ENCODE measurements around the gene MIPOL1.
"Not testable (repeated sequence)": the region's sequence is repeated elsewhere in the genome, so short reads cannot be mapped to it uniquely, and the experiment has no call there.

Gene MIPOL1

DNA sequence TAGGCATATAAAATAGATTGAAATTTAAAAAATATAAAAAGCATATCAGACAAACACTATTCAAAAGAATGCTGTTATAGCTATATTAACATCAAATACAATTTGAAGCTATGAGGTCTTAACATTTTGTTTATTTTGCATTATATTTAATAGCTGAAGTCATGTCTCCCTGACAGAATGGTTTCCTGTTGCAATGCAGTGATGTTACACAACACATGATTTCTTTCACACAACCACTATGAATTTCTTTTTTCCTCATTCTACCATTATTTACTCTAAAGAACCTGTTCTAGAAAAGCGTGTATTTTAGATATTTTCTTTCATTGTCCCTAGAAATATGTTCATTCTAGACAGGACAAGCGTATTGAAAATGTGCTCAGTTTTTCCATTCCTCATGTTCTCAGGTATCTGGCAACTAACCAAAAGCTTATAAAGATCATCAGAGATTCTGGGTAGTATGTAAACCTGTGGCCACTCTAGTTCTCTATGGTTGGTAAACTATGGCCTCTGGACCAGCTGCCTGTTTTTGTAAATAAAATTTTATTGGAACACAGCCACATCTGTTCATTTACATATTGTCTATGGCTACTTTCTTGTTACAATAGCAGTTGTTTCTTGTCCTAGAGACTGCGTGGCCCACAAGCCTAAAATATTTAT lies 213.5 kb downstream of the MIPOL1 start:
- DNase-seq = no peak

DNA sequence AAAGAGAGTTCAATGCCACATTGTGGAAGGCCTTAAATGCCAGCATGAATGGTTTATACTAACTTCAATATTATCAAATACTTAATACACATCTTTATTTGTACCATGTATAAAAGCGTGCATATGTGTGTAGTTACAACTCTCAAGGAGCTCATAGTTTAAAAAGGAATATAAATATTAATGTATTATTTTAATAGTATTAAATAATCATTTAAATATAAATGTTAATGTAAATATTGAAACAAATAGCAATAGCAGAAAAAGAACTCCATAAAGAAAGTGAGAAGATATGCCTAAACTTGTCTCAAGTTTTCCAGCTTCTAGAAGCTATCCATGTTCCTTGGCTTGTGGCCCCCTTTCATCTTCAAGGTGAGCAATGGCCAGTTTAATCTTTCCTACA lies 215.3 kb downstream of the MIPOL1 start:
- DNase-seq = no peak

DNA sequence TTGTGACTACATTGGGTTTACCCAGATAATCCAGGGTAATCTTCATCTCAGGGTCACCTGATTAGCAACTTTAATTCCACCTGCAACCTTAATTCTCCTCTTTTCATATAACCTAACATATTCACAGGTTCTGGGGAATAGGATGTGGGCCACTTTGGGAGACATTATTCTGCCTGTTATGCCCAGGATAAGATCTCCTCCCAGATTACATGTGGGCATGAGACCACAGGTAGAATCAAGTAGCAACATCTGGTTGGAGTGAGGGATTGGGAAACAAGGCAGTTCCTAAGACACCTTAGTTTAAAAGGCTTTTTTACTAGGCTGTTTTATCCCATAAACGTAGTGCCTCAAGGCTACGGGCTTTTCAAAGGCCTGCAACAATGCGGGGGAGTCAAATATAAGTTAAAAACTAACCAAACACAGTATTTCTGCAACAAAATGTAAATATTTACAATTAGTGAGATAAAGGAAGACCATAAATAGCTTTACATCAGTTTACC lies 215.8 kb downstream of the MIPOL1 start:
- no peak for DNase-seq

DNA sequence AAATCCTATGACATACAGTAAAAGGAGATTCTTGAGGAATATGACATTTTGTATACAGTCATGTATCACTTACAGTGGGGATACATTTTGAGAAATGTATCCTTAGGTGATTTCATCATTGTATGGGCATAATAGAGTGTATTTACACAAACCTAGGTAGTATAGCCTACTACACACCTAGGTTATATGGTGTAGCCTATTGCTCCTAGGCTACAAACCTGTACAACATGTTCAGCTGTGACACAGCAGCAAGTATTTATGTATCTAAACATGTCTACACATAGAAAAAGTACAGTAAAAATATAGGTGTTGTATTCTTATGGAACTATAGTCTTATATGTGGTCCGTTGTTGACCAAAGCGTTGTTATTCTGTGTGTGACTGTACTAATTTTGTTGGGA lies 218.5 kb downstream of the MIPOL1 start:
- no peak for DNase-seq

DNA sequence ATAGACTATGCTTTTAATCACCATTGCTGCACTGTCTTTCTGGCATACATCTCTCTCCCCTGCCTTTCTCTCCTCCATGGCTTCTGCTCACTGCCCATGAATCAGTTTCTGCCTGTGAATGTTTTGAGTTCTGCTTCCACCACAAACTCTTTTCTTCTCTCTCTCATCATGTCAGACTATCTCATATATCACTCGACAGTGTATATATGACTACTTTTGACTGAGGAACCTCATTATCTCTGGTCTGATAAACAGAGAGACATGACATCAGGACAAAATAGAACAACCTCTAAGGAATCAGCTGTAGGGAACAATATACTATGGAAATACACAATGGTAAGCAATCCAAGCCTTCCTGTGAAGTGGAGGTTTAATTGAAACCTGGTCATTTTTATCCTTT lies 219.4 kb downstream of the MIPOL1 start:
- DNase-seq = no peak

DNA sequence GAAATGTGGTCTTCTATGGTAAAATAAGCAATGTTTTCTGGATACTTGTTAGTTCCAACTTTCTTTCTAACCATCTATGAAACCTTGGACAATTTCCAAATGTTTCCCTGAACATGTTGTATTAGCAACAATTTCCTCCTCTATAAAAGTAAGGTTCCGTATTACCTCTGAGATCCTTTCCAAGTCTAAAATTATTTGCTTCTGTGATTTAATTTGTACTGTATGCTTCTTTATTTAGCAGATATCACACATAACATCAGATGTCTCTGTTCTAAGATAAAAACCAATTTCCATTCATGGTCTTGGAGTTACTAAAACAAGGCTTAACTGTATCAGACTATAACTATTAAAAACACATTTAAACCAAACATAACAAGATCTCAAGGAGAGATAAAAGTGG lies 220.1 kb downstream of the MIPOL1 start:
- no peak for DNase-seq

DNA sequence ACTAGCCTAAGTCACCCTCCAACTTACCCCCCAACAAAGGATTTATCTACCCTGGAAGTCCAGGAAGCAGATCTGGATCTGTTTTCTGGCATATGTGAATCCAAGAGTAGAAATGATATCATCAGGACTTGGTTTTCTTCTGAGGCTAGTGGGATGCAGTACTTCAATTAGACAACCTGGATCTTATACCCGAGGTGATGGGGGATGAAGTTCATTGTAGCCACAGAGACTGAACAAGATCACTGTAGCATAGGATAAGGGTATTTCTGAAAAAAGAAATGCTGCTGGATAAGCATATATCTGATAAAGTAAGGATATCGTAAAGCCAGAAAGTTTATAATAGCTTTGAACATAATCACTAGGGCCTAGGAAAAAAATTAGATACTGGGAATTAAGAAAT lies 222.9 kb downstream of the MIPOL1 start:
- DNase-seq = no peak

DNA sequence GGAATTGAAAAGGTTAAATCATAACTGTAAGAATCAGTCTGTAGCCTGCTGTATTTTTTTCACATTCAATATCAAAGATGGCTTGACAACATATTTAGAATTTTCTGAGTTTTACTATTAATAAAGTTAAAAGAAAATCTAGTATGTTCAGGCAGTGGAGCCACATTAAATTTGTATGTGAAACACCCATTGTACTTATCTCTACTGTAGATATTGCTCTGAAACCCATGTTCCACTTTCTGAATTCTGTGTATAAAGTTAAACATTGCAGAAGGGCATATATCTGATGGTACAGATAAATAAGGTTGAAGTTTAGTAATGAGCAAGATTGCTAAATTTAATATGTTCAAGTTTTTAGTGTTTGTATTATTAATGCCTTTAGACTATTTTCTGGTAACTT lies 224.6 kb downstream of the MIPOL1 start:
- DNase-seq = no peak

DNA sequence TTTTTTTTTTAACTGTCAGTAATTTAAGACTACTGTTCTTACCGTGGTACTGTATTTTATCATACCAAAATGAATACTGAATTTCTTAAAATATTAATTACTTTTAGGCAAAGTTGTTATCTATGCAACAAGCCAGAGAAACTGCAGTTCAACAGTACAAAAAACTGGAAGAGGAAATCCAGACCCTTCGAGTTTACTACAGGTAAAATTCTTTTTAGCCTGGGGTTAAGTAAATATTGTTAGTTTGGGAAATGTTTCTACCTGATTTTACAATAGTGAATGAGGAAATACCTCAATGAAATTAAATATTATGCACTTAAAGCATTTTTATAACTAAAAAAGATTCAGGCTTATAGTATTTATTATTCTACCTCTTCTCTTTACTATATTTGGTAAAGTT lies 225.0 kb downstream of the MIPOL1 start:
- DNase-seq = no peak

DNA sequence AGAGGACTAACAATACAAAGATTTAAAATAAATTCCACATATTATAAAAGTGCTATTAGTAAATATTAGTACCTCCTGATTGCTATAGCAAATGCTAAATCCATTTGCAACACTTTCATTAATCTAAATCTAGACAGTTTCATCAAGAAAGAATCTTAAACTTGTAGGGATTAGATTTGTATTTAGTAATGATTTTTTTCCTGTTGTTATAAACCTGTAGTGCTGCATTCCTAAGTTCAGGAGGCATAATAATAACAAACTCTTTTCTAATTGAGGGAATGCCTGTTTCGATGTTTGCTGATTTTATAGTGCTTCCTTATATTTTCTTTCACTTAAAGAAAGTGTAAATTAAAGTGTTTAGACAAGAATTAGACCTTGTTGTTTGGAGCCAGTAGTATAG lies 231.2 kb downstream of the MIPOL1 start:
- no peak for DNase-seq

DNA sequence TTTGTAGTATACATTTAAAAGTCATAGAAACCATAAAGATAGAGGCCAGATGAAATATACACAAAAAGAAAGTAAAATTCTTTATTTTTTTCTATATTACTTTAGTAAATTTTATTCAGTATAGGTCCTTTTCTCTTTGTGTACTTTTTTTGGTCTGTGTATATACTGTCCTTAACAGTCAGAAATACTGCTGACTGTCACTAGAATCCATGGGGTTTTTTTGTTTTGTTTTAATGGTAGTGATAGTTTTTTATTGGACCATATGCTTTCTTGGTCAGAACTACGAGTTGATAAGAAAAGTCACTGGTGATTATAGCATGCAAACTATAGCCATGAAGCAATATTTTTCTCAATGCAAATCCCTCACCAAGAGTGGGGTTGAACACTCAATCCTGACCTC lies 231.9 kb downstream of the MIPOL1 start:
- no peak for DNase-seq

DNA sequence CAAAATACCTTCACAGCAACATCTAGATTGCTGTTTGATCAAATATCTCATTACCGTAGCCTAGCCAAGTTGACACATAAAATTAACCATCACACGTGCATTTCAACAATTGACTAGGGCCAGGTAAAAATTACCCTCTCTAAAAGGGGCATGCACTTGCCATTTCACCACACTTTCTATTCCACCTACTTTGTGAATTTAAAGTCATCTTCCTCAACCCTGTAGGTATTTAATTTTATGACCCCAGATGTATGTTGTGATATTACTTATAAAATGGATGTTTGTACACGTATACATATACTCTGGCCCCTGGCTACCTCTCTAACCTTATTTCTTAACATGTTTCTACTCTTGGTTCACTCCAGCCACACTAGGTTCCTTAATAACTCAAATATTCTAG lies 237.1 kb downstream of the MIPOL1 start:
- DNase-seq = no peak

DNA sequence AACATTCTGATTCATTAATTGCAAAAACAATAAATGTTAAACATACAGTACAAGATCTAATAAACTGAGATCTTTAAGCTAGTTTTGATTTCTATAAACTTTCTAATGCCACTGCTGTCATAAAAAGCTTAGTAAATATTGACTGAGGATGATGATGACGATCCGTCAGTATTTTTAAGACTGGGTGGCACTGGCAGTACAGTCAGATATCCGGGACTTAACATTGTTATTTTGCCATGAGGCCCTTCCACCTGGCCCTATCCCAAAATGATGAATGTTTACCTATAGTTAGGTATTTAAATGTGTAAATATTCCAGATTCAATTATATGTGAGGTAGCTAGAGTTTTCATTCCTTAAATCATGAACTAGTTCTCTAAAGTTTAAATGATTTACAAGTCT lies 238.8 kb downstream of the MIPOL1 start:
- DNase-seq = no peak

DNA sequence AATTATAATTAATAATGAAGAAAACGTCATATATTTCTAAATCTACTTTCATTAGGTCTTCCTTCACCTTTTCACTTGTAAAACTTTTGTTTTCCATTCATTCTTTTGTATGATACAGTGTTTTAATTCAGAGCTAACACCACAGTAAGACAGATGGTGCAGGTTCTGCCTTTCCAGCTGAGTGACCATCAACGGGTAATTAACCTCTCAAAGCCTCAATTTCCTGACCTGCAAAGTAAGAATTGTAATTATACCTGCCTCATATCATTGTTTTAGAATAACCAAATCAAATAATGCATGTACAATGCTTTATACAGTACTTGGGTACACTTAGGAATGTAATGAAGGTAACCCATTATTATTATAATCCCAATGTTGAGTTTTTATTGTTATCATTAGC lies 239.8 kb downstream of the MIPOL1 start:
- DNase-seq = no peak

DNA sequence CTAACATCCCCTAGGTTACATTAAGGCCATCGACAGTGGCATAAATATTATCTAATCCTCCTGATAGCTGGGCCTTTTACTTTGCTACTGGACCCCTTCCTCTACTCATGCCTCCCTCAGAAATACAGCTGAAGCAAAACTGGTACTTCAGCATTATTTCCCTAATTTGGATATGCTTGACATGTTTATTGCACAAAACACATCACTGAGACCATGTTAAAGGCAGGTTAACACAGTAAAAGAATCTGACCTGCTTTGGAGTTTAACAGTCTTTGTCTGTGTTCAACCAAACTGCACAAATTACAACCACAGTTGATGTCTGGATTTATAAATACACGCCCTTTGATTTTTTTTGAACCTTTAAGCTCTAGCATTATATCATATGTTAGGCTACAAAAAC lies 240.7 kb downstream of the MIPOL1 start:
- DNase-seq = no peak

DNA sequence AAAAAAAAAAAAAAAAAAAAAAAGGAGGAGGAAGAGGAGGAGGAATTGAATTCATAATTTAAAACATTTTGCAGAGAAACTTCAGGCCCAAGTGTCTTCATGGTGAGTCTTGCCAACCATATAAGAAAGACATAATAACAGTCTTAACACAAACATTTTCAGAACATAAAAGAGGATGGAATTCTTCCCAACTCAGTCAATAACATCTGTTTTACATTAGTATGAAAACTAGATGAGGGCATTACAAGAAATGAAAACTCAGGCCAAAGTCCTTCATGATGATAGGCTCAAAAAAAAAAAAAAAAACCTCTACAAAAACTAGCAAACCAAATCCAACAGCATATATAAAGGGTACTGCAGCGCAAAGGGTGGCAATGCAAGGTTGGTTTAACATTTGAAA lies 245.7 kb downstream of the MIPOL1 start:
- DNase-seq = no peak

DNA sequence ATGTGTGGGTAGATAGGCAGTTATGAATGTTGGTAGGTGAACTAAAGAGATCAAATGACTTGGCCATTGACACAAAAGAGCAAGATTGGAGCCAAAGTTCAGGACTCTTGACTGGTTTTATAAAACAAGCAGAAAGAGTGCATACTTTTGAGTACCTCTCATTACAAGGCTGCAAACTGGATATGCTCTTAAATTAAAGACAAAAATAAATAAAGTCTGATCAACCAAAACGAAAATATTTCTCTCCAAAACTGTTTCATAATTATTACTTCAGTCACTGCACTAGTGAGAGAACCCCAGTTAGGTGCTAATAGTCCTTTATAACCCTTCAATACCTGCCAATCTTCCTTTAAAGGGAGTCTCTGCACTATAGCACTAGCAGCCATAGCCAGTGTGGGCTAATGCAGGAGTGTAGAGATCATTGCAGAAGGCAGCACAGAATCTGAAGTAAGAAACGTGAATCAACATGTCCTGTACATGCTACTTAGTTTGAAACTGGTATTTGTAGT lies 250.2 kb downstream of the MIPOL1 start:
- DNase-seq = no peak

DNA sequence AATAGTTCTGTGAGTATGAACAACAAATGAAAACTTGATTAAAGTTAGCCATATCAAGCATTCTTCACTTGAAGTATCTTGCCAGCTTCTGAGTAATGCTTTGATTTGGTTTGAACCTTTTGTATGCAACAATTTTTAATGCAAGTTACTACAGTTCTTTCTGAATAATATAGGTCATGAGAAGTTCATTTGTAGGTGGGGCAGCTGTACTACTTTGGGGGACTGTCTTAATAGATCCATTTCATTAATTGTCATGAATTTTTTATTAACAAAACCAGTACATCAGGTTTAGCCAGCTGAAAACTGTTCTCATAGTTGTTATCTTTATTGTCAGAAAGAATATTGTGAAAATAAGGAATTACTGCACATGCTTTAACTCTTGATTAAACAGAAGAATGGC lies 254.6 kb downstream of the MIPOL1 start:
- no peak for DNase-seq

DNA sequence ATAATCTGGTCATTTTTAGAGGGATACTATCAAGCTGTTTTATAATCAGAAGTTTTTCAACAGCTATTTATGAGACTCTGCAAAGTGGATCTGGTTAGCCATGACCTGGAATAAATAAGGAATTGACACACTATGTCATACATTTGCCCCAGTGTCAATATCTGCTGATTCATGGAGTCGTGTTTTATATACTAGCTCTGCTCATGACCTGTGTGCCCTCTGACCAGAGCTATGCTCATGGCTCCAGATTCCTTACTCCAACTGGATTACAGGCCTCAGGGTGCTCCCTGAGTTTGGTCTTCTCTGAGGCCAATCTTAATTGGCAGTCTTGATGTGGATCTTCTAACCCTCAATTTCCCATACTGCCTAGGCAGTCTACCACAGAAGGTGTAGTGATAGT lies 256.2 kb downstream of the MIPOL1 start:
- DNase-seq = no peak

DNA sequence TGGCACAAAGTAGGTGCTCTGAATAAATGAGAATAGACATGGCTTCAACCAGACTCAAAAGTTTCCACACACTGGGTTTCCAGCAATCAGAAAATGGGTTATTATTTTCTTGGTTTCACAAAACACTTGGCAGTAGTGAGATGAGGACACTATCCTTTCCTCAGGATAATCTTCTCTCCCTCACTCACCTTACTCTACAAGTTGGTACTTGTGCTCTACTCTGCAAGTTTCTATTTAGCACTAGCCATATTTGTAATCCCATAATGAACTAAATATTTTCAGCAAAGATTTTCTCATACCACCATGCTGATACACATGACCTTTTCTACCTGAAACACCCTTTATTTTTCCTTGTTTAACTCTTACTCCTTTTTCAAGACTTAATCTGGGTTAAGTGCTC lies 259.6 kb downstream of the MIPOL1 start:
- DNase-seq = no peak

DNA sequence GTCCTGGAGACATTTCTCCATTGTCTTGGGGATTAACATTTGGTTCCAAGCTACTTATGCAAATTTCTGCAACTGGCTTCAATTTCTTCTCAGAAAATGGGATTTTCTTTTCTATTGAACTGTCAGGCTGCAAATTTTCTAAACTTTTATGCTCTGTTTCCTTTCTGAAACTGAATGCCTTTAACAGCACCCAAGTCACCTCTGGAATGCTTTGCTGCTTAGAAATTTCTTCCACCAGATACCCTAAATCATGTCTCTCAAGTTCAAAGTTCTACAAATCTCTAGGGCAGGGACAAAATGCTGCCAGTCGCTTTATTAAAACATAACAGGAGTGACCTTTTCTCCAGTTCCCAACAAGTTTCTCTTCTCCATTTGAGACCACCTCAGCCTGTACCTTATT lies 264.7 kb downstream of the MIPOL1 start:
- DNase-seq = not testable (repeated sequence)

DNA sequence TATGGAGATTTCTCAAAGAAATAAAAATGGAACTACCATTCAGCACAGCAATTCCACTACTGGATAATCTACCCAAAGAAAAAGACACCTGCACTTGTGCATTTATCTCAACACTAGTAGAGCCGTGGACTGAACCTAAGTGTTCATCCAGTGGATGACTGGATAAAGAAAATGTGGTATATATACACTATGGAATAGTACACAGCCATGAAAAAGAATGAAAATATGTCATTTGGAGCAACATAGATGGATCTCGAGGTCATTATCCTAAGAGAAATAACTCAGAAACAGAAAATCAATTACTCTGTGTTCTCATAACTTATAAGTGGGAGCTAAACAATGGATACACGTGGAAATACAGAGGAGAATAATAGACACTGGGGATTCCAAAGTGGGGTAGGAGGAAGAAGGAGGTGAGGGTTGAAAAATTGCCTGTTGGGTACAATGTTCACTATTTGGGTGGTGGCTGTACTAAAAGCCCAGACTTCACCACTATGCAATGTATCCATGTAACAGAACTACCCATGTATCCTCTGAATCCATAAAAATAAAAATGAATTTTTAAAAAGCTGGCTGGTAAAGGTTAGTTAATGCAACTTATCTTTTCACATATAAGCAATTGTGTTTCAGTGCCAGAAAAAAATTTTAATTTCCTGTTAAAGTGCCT lies 266.6 kb downstream of the MIPOL1 start:
- no peak for DNase-seq

DNA sequence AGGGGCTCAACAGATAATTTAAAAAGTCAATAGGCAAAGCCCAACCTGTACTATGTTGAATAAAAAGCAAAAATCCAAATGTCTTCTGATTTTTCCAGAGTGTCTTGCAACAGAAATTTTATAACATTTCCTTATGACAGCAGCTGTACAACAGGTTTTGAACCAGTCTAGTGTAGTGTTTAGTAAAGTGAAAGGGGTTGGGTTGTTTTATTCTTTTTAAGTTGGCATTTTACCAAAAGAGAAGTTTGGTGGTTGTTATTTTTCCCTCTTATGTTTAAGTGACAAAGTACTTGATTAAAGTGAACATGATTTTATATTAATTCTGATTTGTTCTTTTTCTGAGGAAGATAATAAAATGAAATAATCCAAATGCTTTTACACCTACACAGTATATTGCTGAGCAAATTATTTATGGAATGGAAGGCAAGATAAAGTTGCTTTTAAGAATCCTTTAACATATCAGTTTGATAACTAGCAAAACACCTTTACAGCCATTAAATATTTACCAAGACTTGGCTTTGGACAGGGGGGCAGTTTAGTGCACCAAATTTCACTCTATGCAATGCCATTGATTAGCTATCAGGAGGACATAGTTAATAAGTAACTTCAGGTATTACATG lies 268.4 kb downstream of the MIPOL1 start:
- no peak for DNase-seq

DNA sequence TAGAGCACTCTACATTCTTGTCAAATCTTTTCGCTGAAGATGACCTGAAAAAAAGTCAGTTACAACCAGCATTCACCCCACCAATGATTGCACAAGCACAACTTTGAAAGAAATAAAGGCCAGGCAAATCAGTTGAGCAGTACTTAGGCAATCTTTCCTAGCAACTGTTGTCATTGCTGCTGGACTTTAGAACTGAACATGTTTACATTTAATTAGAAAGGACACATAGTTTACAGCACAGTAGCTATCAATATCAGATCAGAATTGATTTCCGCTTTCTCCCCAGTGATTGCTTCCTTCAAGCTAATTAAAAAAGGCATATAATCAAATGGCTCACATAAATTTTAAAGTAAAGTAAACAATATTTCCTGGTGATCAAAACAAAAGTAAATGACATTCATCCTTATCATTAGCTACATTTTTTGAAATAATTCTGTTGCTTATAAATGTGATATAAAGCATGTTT lies 268.9 kb downstream of the MIPOL1 start:
- no peak for DNase-seq

All from stimulated activated CD4-positive, alpha-beta T cell treated with anti-CD3 and anti-CD28 coated beads, Interleukin-15, amount 100 ng/mL, for 24 hours (primary cell).